Measurements from ENCODE around the gene ZMYM4.
"Not testable (repeated sequence)": the region's sequence is repeated elsewhere in the genome, so short reads cannot be mapped to it uniquely, and the experiment has no call there.

The ZMYM4 gene

DNA sequence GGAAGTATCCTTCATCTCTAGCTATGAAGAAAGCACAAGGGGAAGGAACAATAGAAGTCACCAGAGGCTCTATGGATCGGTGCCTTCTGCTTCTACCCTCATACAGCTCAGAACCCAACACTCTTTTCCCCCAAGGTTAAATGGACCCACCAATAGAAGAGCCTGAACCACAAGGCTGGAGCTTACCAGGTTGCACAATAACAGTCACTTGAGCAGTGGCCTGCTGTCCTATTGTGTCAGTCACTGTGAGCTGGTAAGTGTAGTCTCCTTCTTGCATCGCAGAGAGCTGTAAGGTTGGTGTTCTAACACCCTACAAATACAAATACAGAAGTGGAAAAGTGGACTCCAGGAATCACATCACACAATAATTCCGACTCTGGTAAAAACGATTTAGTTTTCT, 185.7 kb downstream of the ZMYM4 start:
- no peak for DNase-seq (ENCODE audit: low read depth)

- peak; percentile 57 for DNase-seq (ENCODE audit: low read depth)
Measured at GRCh38 chr1:35454616-35455015, 186.1 kb downstream of the ZMYM4 start.

DNA sequence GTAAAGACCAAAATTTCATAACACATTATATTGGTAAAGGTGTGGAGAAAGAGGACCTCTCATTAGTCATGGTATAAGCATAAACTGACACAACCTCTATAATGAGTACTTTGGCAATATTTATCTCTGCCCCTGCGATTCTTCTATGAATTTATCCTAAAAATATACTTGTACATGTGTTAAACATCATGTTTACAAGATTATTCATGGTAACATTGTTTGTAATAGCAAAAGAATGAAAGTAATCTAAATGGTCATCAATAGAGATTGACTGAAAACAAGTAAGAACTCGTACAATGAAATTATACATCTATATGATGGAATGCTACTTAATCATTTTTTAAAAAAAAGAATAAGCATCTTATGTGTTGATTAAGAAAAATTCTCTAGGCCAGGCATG, 192.3 kb downstream of the ZMYM4 start:
- DNase-seq (ENCODE audit: low read depth) = no peak

GRCh38 chr1:35461966-35462651, 193.6 kb downstream of the ZMYM4 start:
- DNase-seq (ENCODE audit: low read depth) = no peak

GRCh38 chr1:35463232-35463631, 194.7 kb downstream of the ZMYM4 start:
- no peak for DNase-seq (ENCODE audit: low read depth)

- DNase-seq (ENCODE audit: low read depth) = not testable (repeated sequence)
Measured at GRCh38 chr1:35463749-35464148, 195.2 kb downstream of the ZMYM4 start.

DNA sequence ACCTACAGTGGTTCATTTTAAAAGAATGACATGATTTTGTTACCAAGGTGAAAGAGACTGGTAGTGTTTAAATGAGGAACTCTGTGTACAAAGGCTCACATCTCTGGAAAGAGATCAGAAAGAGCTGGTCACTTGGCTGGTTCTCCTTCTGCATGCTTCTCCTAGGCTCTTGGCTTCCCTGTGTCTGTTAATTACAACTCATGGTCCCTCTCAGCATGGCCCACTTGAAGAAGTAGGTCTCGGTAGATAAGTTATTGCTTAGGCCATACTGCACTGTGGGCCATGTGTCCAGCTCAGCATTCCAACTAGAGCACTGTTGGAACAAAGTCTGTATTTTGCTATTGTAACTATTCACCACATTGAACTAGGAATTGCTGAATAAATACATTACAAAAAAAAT, 197.6 kb downstream of the ZMYM4 start:
- no peak for DNase-seq (ENCODE audit: low read depth)

GRCh38 chr1:35470977-35471613, 202.6 kb downstream of the ZMYM4 start:
- DNase-seq (ENCODE audit: low read depth) = no peak
